GM18951 (cell line): ENCODE results near the gene KCNK7.

Experiments
- POLR2A ChIP-seq: IDR thresholded peaks from 4 replicates; pipeline ENCODE4 v1.6.1; 2011; ENCODE audit warnings: mild to moderate bottlenecking; ENCODE audit not compliant: insufficient read length, insufficient read depth; ENCODE audit errors: extremely low read depth
- in situ Hi-C: fragments of 300-500 bp; cut with MboI; formaldehyde crosslinking; loops from one replicate; pipeline ENCODE4 v1.12.0; 2022; ENCODE audit warnings: low sequenced_read_pairs, mixed read lengths, inconsistent platforms; ENCODE audit not compliant: unreplicated experiment

Gene KCNK7

GRCh38 chr11:65554842-65555430 lies 40.7 kb downstream of the KCNK7 start:
- in situ Hi-C loops: no loop called here
- TF ChIP-seq POLR2A: no peak

- no peak for TF ChIP-seq POLR2A
- in situ Hi-C loops: no loop called here
Observed at GRCh38 chr11:65554057-65554818, 41.4 kb downstream of the KCNK7 start.

GRCh38 chr11:65553301-65554001 lies 42.1 kb downstream of the KCNK7 start:
- TF ChIP-seq POLR2A: no peak
- in situ Hi-C loops: no loop called here

GRCh38 chr11:65552388-65552951 lies 43.1 kb downstream of the KCNK7 start:
- in situ Hi-C loops: no loop called here
- TF ChIP-seq POLR2A: no peak

- in situ Hi-C loops: no loop called here
- TF ChIP-seq POLR2A: peak; percentile 23
Observed at GRCh38 chr11:65551572-65552387, 43.8 kb downstream of the KCNK7 start.

- no peak for TF ChIP-seq POLR2A
- in situ Hi-C loops: no loop called here
Observed at GRCh38 chr11:65549096-65549495, 46.5 kb downstream of the KCNK7 start.

GRCh38 chr11:65548395-65548794 lies 47.2 kb downstream of the KCNK7 start:
- in situ Hi-C loops: no loop called here
- TF ChIP-seq POLR2A: no peak

- in situ Hi-C loops: no loop called here
- no peak for TF ChIP-seq POLR2A
Observed at GRCh38 chr11:65547446-65548125, 48.0 kb downstream of the KCNK7 start.

- TF ChIP-seq POLR2A: peak; percentile 45
- in situ Hi-C loops: no loop called here
Observed at GRCh38 chr11:65546217-65546958, 49.2 kb downstream of the KCNK7 start.

GRCh38 chr11:65545853-65546216 lies 49.8 kb downstream of the KCNK7 start:
- in situ Hi-C loops: no loop called here
- no peak for TF ChIP-seq POLR2A
